OCI-LY3 (cell line): ENCODE data around the gene CDK11A.
"Not testable (repeated sequence)": the region's sequence is repeated elsewhere in the genome, so short reads cannot be mapped to it uniquely, and the experiment has no call there.

Experiments
- H2AFZ ChIP-seq: fragments of 200-600, 300-600 bp; shearing (Covaris generic); 2 replicates; pipeline ENCODE4 v1.6.0; 2014; ENCODE audit warnings: antibody characterized with exemption, low read depth, low read length
- H3K27ac ChIP-seq: fragments of 200-600, 300-600 bp; sonication (generic); 2 replicates; pipeline ENCODE4 v1.5.1; 2014; ENCODE audit warnings: mild to moderate bottlenecking, low read length, moderate library complexity, mixed read lengths
- H3K27me3 ChIP-seq: fragments of 200-600, 300-600 bp; sonication (generic); 2 replicates; pipeline ENCODE4 v1.6.1; 2014; ENCODE audit warnings: low read depth, low read length, mixed read lengths
- H3K36me3 ChIP-seq: fragments of 200-600, 300-600 bp; sonication (generic); replicated peaks from 2 replicates; pipeline ENCODE3; 2014; ENCODE audit warnings: low read depth, low read length, mixed read lengths
- H3K4me1 ChIP-seq: fragments of 300-600, 200-600 bp; sonication (generic); 2 replicates; pipeline ENCODE4 v1.6.1; 2014; ENCODE audit warnings: low read length, mixed read lengths
- H3K4me2 ChIP-seq: fragments of 200-600, 300-600 bp; sonication (generic); 2 replicates; pipeline ENCODE4 v1.6.1; 2014; ENCODE audit warnings: low read length, mixed read lengths
- H3K4me3 ChIP-seq: fragments of 300-600, 200-600 bp; sonication (generic); 2 replicates; pipeline ENCODE4 v1.5.1; 2014; ENCODE audit warnings: antibody characterized with exemption, mild to moderate bottlenecking, low read length, moderate library complexity
- H3K79me2 ChIP-seq: fragments of 300-600, 200-600 bp; shearing (Covaris generic); 2 replicates; pipeline ENCODE4 v1.6.1; 2014; ENCODE audit warnings: mild to moderate bottlenecking, low read length, mixed read lengths
- H3K9ac ChIP-seq: fragments of 300-600, 200-600 bp; shearing (Covaris generic); 2 replicates; pipeline ENCODE4 v1.6.0; 2014; ENCODE audit warnings: mild to moderate bottlenecking, low read length, moderate library complexity
- H3K9me3 ChIP-seq: fragments of 200-600, 300-600 bp; shearing (Covaris generic); 2 replicates; pipeline ENCODE4 v1.6.1; 2014; ENCODE audit warnings: low read length, mixed read lengths; ENCODE audit not compliant: insufficient read depth
- H4K20me1 ChIP-seq: fragments of 200-600, 300-600 bp; sonication (generic); 2 replicates; pipeline ENCODE4 v1.6.1; 2016; ENCODE audit warnings: low read length, mixed read lengths; ENCODE audit not compliant: insufficient read depth
- CTCF ChIP-seq: fragments of 200-600, 300-600 bp; sonication (generic); IDR thresholded peaks from 2 replicates; pipeline ENCODE4 v1.5.1; 2014; ENCODE audit warnings: antibody characterized with exemption, low read length, low read depth
- EZH2phosphoT487 ChIP-seq: fragments of 200-600 bp; shearing (Covaris generic); IDR thresholded peaks from 2 replicates; pipeline ENCODE4 v1.6.1; 2018; ENCODE audit warnings: antibody characterized with exemption, mixed run types, low read depth

CDK11A gene

GRCh38 chr1:1732381-1732780, 8.2 kb upstream of the CDK11A start:
- no peaks in the 10 kb centered on the region for H3K4me1 ChIP-seq
- TF ChIP-seq EZH2phosphoT487: no peak
- no peak for TF ChIP-seq CTCF
- no peaks in the 10 kb centered on the region for H4K20me1 ChIP-seq
- no peak overlapping the region for H2AFZ ChIP-seq
- H3K79me2 ChIP-seq: no peaks in the 10 kb centered on the region
- no peaks in the 10 kb centered on the region for H3K27me3 ChIP-seq
- H3K4me3 ChIP-seq: no peak overlapping the region
- H3K36me3 ChIP-seq: peaks cover 6% of the 10 kb centered on the region
- H3K4me2 ChIP-seq: no peak overlapping the region
- H3K9ac ChIP-seq: no peak overlapping the region
- no peaks in the 10 kb centered on the region for H3K9me3 ChIP-seq
- no peak overlapping the region for H3K27ac ChIP-seq

- Histone ChIP-seq H3K27me3 (no peaks in the 10 kb centered on the region), H3K27ac (no peak overlapping the region), H3K4me2 (no peak overlapping the region), H3K9me3 (no peaks in the 10 kb centered on the region), H3K36me3 (peaks cover 6% of the 10 kb centered on the region), H3K9ac (no peak overlapping the region), H3K79me2 (no peaks in the 10 kb centered on the region), H3K4me3 (no peak overlapping the region), H4K20me1 (no peaks in the 10 kb centered on the region), H3K4me1 (no peaks in the 10 kb centered on the region), H2AFZ (no peak overlapping the region)
- TF ChIP-seq EZH2phosphoT487 (no peak), CTCF (no peak)
Observed at GRCh38 chr1:1730870-1731269, 6.7 kb upstream of the CDK11A start.

GRCh38 chr1:1730230-1730629, 6.1 kb upstream of the CDK11A start:
- H3K4me3 ChIP-seq, H3K27ac ChIP-seq, H3K9ac ChIP-seq, H2AFZ ChIP-seq, H3K27me3 ChIP-seq, H3K36me3 ChIP-seq, H3K4me1 ChIP-seq, H3K9me3 ChIP-seq, H4K20me1 ChIP-seq, H3K79me2 ChIP-seq, H3K4me2 ChIP-seq: not testable (repeated sequence)

- H2AFZ ChIP-seq, H3K9me3 ChIP-seq, H4K20me1 ChIP-seq, H3K36me3 ChIP-seq, H3K27me3 ChIP-seq, H3K9ac ChIP-seq, H3K79me2 ChIP-seq, H3K4me3 ChIP-seq, H3K4me2 ChIP-seq, H3K4me1 ChIP-seq, H3K27ac ChIP-seq: not testable (repeated sequence)
Observed at GRCh38 chr1:1729116-1729816, 5.1 kb upstream of the CDK11A start.

- not testable (repeated sequence) for H3K4me1 ChIP-seq, H3K36me3 ChIP-seq, H3K27ac ChIP-seq, H3K79me2 ChIP-seq, H2AFZ ChIP-seq, H3K9ac ChIP-seq, H3K9me3 ChIP-seq, H4K20me1 ChIP-seq, H3K4me2 ChIP-seq, H3K4me3 ChIP-seq, H3K27me3 ChIP-seq
Observed at GRCh38 chr1:1728308-1729005, 4.3 kb upstream of the CDK11A start.

GRCh38 chr1:1727131-1727651, 3.0 kb upstream of the CDK11A start:
- not testable (repeated sequence) for H4K20me1 ChIP-seq, H3K4me1 ChIP-seq, H3K4me2 ChIP-seq, H3K27ac ChIP-seq, H2AFZ ChIP-seq, H3K36me3 ChIP-seq, H3K4me3 ChIP-seq, H3K27me3 ChIP-seq, H3K9me3 ChIP-seq, H3K79me2 ChIP-seq, H3K9ac ChIP-seq

GRCh38 chr1:1726088-1726487, 1.9 kb upstream of the CDK11A start:
- not testable (repeated sequence) for H3K36me3 ChIP-seq, H3K79me2 ChIP-seq, H2AFZ ChIP-seq, H4K20me1 ChIP-seq, H3K4me2 ChIP-seq, H3K9me3 ChIP-seq, H3K4me3 ChIP-seq, H3K4me1 ChIP-seq, H3K9ac ChIP-seq, H3K27ac ChIP-seq, H3K27me3 ChIP-seq
